HepG2 (cell line): ENCODE measurements around the gene RASSF7. TPM values are rescaled to one million over a fixed set of nuclear protein-coding genes. Genes with fewer than 3 reads are reported as not detected.
A peak's percentile ranks its signal among the peaks of the same experiment; 100 is the strongest.

Experiments used
- CENPT ChIP-seq: sonication (generic); formaldehyde crosslinking; IDR thresholded peaks from 2 replicates; pipeline ENCODE4 v1.8.0; 2022; ENCODE audit warnings: low read depth, mild to moderate bottlenecking, moderate library complexity, missing genetic modification reagents
- ETV6 ChIP-seq: sonication (generic); formaldehyde crosslinking; conservative IDR thresholded peaks from 2 replicates; pipeline ENCODE4 v1.4.0; 2020; ENCODE audit warnings: missing genetic modification reagents
- GABPB1 ChIP-seq: IDR thresholded peaks from 2 replicates; pipeline ENCODE4 v1.6.1; 2016; ENCODE audit warnings: mild to moderate bottlenecking, missing genetic modification reagents, moderate library complexity, missing compliant biosample characterization
- HNRNPH1 ChIP-seq: fragments of 200-400 bp; formaldehyde crosslinking; optimal IDR thresholded peaks from 2 replicates; pipeline ENCODE3; 2017; ENCODE audit warnings: mild to moderate bottlenecking, low read depth, low read length
- NPAS2 ChIP-seq: sonication (generic); formaldehyde crosslinking; IDR thresholded peaks from 2 replicates; pipeline ENCODE4 v1.8.0; 2022; ENCODE audit warnings: mild to moderate bottlenecking, missing genetic modification reagents, borderline replicate concordance
- RELA ChIP-seq: sonication (generic); formaldehyde crosslinking; IDR thresholded peaks from 2 replicates; pipeline ENCODE4 v1.4.0; 2020; ENCODE audit warnings: missing genetic modification reagents
- SP1 ChIP-seq, 2 experiments: fragments of 450-650 bp in 1 of 2; sonication (generic) in 1 of 2; formaldehyde crosslinking in 1 of 2; IDR thresholded peaks; 2 replicates each; pipeline versions ENCODE4 v1.4.0 to v1.6.1; 2016 to 2020; ENCODE audit warnings: missing genetic modification reagents in 1 of 2
- ZNF44 ChIP-seq: sonication (generic); formaldehyde crosslinking; IDR thresholded peaks from 2 replicates; pipeline ENCODE4 v1.5.1; 2020; ENCODE audit warnings: mild to moderate bottlenecking, missing genetic modification reagents
- ZNF552 ChIP-seq: sonication (generic); formaldehyde crosslinking; IDR thresholded peaks from 2 replicates; pipeline ENCODE4 v1.9.0; 2022; ENCODE audit warnings: missing genetic modification reagents, mild to moderate bottlenecking, borderline replicate concordance
- ZNF556 ChIP-seq: sonication (generic); formaldehyde crosslinking; IDR thresholded peaks from 2 replicates; pipeline ENCODE4 v1.4.0; 2020; ENCODE audit warnings: mild to moderate bottlenecking, missing genetic modification reagents, borderline replicate concordance
- ZNF614 ChIP-seq: IDR thresholded peaks from 2 replicates; pipeline ENCODE4 v1.6.1; 2018; ENCODE audit warnings: missing biosample characterization, missing genetic modification reagents, inconsistent platforms, borderline replicate concordance
- ZNF772 ChIP-seq: sonication (generic); formaldehyde crosslinking; IDR thresholded peaks from 2 replicates; pipeline ENCODE4 v1.5.0; 2020; ENCODE audit warnings: mild to moderate bottlenecking, missing genetic modification reagents
- polyA plus RNA-seq, 8 experiments: library from polyadenylated mRNA; depleted of rRNA in 3 of 8; stranded (reverse) in 7 of 8; unstranded in 1 of 8; fragments of >200 nt; fragmentation: Illumina TruSeq in 4 of 8; extraction: Trizol in 4 of 8; gene quantifications; 2 replicates each; pipeline versions ENCODE4 v1.2.1 to v1.2.3, GENCODE V29; 2011 to 2016; ENCODE audit warnings: low read depth in 4 of 8, missing spikeins in 1 of 8, mixed read lengths in 1 of 8; ENCODE audit not compliant: insufficient read depth in 1 of 8
- total RNA-seq, 5 experiments: library from RNA; depleted of rRNA; stranded (reverse); fragments of >200 nt; fragmentation: Illumina TruSeq; extraction: Trizol; gene quantifications; 2 replicates each; pipeline ENCODE4 v1.2.3, GENCODE V29; 2016; ENCODE audit warnings: low read depth in 1 of 5
- TF ChIP-seq, protein P1 (sequence below): sonication (generic); formaldehyde crosslinking; IDR thresholded peaks from 2 replicates; pipeline ENCODE4 v1.4.0; 2020; ENCODE audit warnings: missing genetic modification reagents
- TF ChIP-seq, protein P2 (sequence below): sonication (generic); formaldehyde crosslinking; IDR thresholded peaks from 2 replicates; pipeline ENCODE4 v1.4.0; 2020; ENCODE audit warnings: missing genetic modification reagents, borderline replicate concordance
- TF ChIP-seq, protein P3 (sequence below): IDR thresholded peaks from 2 replicates; pipeline ENCODE4 v1.6.1; 2016; ENCODE audit warnings: low read depth, control low read depth
- TF ChIP-seq, protein P4 (sequence below), 2 experiments: sonication (generic) in 1 of 2; formaldehyde crosslinking in 1 of 2; IDR thresholded peaks; 2 replicates each; pipeline versions ENCODE4 v1.4.0 to v1.6.1; 2018 to 2020; ENCODE audit warnings: missing genetic modification reagents in 2 of 2, borderline replicate concordance in 1 of 2, low read depth in 1 of 2, mild to moderate bottlenecking in 1 of 2, missing biosample characterization in 1 of 2

Gene RASSF7
- total and polyA plus RNA-seq, 2 of the 13 experiments (the other 11 are each of a cell fraction or from before 2014, with no cell fraction given): 20.2 to 28.6 TPM

DNA sequence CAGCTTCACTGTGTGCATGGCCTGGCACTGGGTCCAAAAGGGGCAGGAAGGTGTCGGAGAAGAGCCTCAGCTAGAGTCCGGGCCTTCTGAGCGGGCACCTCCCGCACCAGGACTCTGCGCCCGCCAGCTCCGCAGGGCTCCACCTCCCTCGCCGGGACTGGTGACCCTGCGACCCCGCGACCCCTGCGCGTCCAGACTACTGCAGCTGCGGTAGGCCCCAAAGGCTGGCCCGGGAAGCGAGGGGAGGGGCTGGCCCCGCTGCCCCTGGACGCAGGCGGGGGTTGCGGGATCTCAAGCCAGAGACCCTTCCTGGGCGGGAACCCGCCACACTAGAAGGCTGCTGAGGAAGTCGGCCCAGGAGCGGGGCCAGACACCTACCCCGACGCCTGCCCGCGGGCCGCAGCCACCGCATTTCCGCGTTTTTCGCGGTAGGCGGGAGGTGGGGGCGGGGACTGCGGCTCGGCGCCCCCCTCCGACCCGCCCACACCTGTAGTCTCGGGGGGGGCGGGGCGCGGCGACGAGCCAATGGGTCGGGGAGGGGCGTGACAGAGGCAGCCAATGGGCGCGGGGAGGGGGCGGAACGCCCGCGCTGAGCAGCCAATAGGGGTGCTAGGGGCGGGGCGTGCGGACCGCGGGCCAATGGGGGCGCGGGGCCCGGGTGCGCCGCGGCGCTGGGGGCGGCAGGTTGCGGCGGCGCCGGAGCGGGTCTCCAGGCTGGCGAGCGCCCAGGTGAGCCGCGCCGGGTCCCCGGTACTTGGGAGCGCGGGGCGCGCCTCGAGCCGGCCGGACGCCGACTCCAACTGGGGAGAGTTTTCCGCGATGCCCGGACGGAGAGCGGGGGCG is at the start of gene RASSF7, which contains the start of gene LMNTD2 (continued):
- TF ChIP-seq, protein P1, sequence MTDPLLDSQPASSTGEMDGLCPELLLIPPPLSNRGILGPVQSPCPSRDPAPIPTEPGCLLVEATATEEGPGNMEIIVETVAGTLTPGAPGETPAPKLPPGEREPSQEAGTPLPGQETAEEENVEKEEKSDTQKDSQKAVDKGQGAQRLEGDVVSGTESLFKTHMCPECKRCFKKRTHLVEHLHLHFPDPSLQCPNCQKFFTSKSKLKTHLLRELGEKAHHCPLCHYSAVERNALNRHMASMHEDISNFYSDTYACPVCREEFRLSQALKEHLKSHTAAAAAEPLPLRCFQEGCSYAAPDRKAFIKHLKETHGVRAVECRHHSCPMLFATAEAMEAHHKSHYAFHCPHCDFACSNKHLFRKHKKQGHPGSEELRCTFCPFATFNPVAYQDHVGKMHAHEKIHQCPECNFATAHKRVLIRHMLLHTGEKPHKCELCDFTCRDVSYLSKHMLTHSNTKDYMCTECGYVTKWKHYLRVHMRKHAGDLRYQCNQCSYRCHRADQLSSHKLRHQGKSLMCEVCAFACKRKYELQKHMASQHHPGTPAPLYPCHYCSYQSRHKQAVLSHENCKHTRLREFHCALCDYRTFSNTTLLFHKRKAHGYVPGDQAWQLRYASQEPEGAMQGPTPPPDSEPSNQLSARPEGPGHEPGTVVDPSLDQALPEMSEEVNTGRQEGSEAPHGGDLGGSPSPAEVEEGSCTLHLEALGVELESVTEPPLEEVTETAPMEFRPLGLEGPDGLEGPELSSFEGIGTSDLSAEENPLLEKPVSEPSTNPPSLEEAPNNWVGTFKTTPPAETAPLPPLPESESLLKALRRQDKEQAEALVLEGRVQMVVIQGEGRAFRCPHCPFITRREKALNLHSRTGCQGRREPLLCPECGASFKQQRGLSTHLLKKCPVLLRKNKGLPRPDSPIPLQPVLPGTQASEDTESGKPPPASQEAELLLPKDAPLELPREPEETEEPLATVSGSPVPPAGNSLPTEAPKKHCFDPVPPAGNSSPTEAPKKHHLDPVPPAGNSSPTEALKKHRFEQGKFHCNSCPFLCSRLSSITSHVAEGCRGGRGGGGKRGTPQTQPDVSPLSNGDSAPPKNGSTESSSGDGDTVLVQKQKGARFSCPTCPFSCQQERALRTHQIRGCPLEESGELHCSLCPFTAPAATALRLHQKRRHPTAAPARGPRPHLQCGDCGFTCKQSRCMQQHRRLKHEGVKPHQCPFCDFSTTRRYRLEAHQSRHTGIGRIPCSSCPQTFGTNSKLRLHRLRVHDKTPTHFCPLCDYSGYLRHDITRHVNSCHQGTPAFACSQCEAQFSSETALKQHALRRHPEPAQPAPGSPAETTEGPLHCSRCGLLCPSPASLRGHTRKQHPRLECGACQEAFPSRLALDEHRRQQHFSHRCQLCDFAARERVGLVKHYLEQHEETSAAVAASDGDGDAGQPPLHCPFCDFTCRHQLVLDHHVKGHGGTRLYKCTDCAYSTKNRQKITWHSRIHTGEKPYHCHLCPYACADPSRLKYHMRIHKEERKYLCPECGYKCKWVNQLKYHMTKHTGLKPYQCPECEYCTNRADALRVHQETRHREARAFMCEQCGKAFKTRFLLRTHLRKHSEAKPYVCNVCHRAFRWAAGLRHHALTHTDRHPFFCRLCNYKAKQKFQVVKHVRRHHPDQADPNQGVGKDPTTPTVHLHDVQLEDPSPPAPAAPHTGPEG (CRISPR knock-in tag): no peak
- TF ChIP-seq HNRNPH1 (no peak), GABPB1 (CRISPR knock-in tag) (peak; percentile 81), CENPT (CRISPR knock-in tag) (0 out of 2 replicates have a peak, but pooled peaks have one; percentile 41), RELA (no peak), ETV6 (CRISPR knock-in tag) (no peak), ZNF614 (CRISPR knock-in tag) (0 out of 2 replicates have a peak, but pooled peaks have one; percentile 19), ZNF772 (CRISPR knock-in tag) (peak; percentile 77; the same call in 1 of the 2 replicates), SP1 (IDR thresholded peaks at IDR 0.05) (no peak), SP1 (CRISPR knock-in tag; IDR thresholded peaks at IDR 0.05) (peak; percentile 93), ZNF44 (CRISPR knock-in tag) (0 out of 2 replicates have a peak, but pooled peaks have one; percentile 43), NPAS2 (CRISPR knock-in tag) (no peak), ZNF552 (CRISPR knock-in tag) (0 out of 2 replicates have a peak, but pooled peaks have one; percentile 27), ZNF556 (CRISPR knock-in tag) (peak; percentile 23; the same call in 1 of the 2 replicates)
- TF ChIP-seq, protein P2, sequence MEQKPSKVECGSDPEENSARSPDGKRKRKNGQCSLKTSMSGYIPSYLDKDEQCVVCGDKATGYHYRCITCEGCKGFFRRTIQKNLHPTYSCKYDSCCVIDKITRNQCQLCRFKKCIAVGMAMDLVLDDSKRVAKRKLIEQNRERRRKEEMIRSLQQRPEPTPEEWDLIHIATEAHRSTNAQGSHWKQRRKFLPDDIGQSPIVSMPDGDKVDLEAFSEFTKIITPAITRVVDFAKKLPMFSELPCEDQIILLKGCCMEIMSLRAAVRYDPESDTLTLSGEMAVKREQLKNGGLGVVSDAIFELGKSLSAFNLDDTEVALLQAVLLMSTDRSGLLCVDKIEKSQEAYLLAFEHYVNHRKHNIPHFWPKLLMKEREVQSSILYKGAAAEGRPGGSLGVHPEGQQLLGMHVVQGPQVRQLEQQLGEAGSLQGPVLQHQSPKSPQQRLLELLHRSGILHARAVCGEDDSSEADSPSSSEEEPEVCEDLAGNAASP: peak; percentile 55; the same call in 1 of the 2 replicates
- TF ChIP-seq, protein P3, sequence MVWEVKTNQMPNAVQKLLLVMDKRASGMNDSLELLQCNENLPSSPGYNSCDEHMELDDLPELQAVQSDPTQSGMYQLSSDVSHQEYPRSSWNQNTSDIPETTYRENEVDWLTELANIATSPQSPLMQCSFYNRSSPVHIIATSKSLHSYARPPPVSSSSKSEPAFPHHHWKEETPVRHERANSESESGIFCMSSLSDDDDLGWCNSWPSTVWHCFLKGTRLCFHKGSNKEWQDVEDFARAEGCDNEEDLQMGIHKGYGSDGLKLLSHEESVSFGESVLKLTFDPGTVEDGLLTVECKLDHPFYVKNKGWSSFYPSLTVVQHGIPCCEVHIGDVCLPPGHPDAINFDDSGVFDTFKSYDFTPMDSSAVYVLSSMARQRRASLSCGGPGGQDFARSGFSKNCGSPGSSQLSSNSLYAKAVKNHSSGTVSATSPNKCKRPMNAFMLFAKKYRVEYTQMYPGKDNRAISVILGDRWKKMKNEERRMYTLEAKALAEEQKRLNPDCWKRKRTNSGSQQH: no peak
- TF ChIP-seq, protein P4, sequence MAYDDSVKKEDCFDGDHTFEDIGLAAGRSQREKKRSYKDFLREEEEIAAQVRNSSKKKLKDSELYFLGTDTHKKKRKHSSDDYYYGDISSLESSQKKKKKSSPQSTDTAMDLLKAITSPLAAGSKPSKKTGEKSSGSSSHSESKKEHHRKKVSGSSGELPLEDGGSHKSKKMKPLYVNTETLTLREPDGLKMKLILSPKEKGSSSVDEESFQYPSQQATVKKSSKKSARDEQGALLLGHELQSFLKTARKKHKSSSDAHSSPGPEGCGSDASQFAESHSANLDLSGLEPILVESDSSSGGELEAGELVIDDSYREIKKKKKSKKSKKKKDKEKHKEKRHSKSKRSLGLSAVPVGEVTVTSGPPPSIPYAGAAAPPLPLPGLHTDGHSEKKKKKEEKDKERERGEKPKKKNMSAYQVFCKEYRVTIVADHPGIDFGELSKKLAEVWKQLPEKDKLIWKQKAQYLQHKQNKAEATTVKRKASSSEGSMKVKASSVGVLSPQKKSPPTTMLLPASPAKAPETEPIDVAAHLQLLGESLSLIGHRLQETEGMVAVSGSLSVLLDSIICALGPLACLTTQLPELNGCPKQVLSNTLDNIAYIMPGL (CRISPR knock-in tag; IDR thresholded peaks at IDR 0.05; ENCODE audit: borderline replicate concordance in 1 of 2, low read depth in 1 of 2): peak in 1 of 2 experiments; percentile 34; a peak in 1 of 4 replicates
